ENCODE measurements around the gene COTL1.

GRCh38 chr16:84640145-84640544 lies 22.3 kb upstream of the COTL1 start:
- no peak for TF ChIP-seq NFIC (IDR thresholded peaks at IDR 0.05; ENCODE audit: borderline replicate concordance)
- TF ChIP-seq POLR2AphosphoS5 (IDR thresholded peaks at IDR 0.05; ENCODE audit: low read depth, low read length) = no peak
- TF ChIP-seq RFX5 (IDR thresholded peaks at IDR 0.05; ENCODE audit: low read length) = no peak
- TF ChIP-seq CTCF (IDR thresholded peaks at IDR 0.05) = no peak
- no peak for TF ChIP-seq USF1 (IDR thresholded peaks at IDR 0.05; ENCODE audit: borderline replicate concordance, low read depth)
- TF ChIP-seq TAF1 (IDR thresholded peaks at IDR 0.05; ENCODE audit: borderline replicate concordance, low read depth, low read length) = no peak
- no peak for TF ChIP-seq EP300 (IDR thresholded peaks at IDR 0.05; ENCODE audit: borderline replicate concordance in 1 of 2, low read depth in 1 of 2, low read length in 1 of 2)
- no peak for TF ChIP-seq JUND (IDR thresholded peaks at IDR 0.05)

Measured in SK-N-SH (cell line).